ENCODE data around the gene VWC2.

Gene VWC2

GRCh38 chr7:49770838-49771237, 2.6 kb upstream of the VWC2 start:
- Histone ChIP-seq H3K27ac (no peak overlapping the region), H3K9ac (no peak overlapping the region), H3K79me2 (no peaks in the 10 kb centered on the region), H3K4me1 (no peaks in the 10 kb centered on the region), H2AFZ (no peak overlapping the region), H3K36me3 (ENCODE audit: control insufficient read depth, insufficient read depth, low read length) (no peaks in the 10 kb centered on the region), H3K4me3 (ENCODE audit: low read depth, low read length) (no peak overlapping the region), H3K4me2 (ENCODE audit: low read length) (no peak overlapping the region), H3K27me3 (ENCODE audit: control insufficient read depth, insufficient read depth, low read length) (no peaks in the 10 kb centered on the region), H3K9me3 (ENCODE audit: control insufficient read depth, low read length) (no peaks in the 10 kb centered on the region)
- no peak for TF ChIP-seq CTCF (IDR thresholded peaks at IDR 0.05)

- Histone ChIP-seq H3K4me2 (ENCODE audit: low read length) (no peak overlapping the region), H3K27me3 (ENCODE audit: control insufficient read depth, insufficient read depth, low read length) (no peaks in the 10 kb centered on the region), H2AFZ (no peak overlapping the region), H3K4me1 (no peaks in the 10 kb centered on the region), H3K27ac (no peak overlapping the region), H3K9ac (no peak overlapping the region), H3K79me2 (no peaks in the 10 kb centered on the region), H3K9me3 (ENCODE audit: control insufficient read depth, low read length) (no peaks in the 10 kb centered on the region), H3K4me3 (ENCODE audit: low read depth, low read length) (no peak overlapping the region), H3K36me3 (ENCODE audit: control insufficient read depth, insufficient read depth, low read length) (no peaks in the 10 kb centered on the region)
- TF ChIP-seq CTCF (IDR thresholded peaks at IDR 0.05): no peak
These were observed 1.8 kb upstream of the VWC2 start for GRCh38 chr7:49771427-49772176.

GRCh38 chr7:49772916-49773217, 571 bp upstream of the VWC2 start:
- Histone ChIP-seq H3K4me3 (ENCODE audit: low read depth, low read length) (peak overlapping the region; percentile 44), H2AFZ (peak overlapping the region; percentile 38), H3K27ac (no peak overlapping the region), H3K9ac (no peak overlapping the region), H3K9me3 (ENCODE audit: control insufficient read depth, low read length) (no peaks in the 10 kb centered on the region), H3K36me3 (ENCODE audit: control insufficient read depth, insufficient read depth, low read length) (no peaks in the 10 kb centered on the region), H3K79me2 (no peaks in the 10 kb centered on the region), H3K27me3 (ENCODE audit: control insufficient read depth, insufficient read depth, low read length) (no peaks in the 10 kb centered on the region), H3K4me1 (no peaks in the 10 kb centered on the region), H3K4me2 (ENCODE audit: low read length) (peak overlapping the region; percentile 79)
- TF ChIP-seq CTCF (IDR thresholded peaks at IDR 0.05): no peak

GRCh38 chr7:49773936-49774458, 559 bp downstream of the VWC2 start:
- no peaks in the 10 kb centered on the region for H3K27me3 ChIP-seq (ENCODE audit: control insufficient read depth, insufficient read depth, low read length)
- TF ChIP-seq CTCF (IDR thresholded peaks at IDR 0.05): no peak
- peak overlapping the region; percentile 79 for H3K4me2 ChIP-seq (ENCODE audit: low read length)
- H3K4me3 ChIP-seq (ENCODE audit: low read depth, low read length): peak overlapping the region; percentile 44
- H3K36me3 ChIP-seq (ENCODE audit: control insufficient read depth, insufficient read depth, low read length): no peaks in the 10 kb centered on the region
- H3K27ac ChIP-seq: no peak overlapping the region
- no peaks in the 10 kb centered on the region for H3K4me1 ChIP-seq
- no peak overlapping the region for H2AFZ ChIP-seq
- no peak overlapping the region for H3K9ac ChIP-seq
- no peaks in the 10 kb centered on the region for H3K9me3 ChIP-seq (ENCODE audit: control insufficient read depth, low read length)
- no peaks in the 10 kb centered on the region for H3K79me2 ChIP-seq
